ENCODE data around the gene FAM98B. TPM values are rescaled to one million over a fixed set of nuclear protein-coding genes. Genes with fewer than 3 reads are reported as not detected.

The FAM98B gene
- polyA plus RNA-seq = 4.7 to 22.2 TPM (median 9.7 TPM) in 3 replicates
- 3.8 TPM for polyA plus RNA-seq (2011; ENCODE audit: low read depth)
- 6.1 and 9.2 TPM in 2 replicates for polyA plus RNA-seq (2011; cell fraction: cytosol; rRNA removed)
- 5.6 and 7.3 TPM in 2 replicates for polyA plus RNA-seq (2011; cell fraction: nucleus; rRNA removed)
- polyA plus RNA-seq (2012; ENCODE audit: low replicate concordance) = 5.9 and 20.9 TPM in 2 replicates
- 1.1 to 8.3 TPM (median 2.5 TPM) in 3 replicates for polyA minus RNA-seq
- 2.1 TPM for polyA minus RNA-seq (2011; cell fraction: cytosol; rRNA and poly(A)+ RNA removed)
- 4.4 and 11.0 TPM in 2 replicates for polyA minus RNA-seq (2011; cell fraction: nucleus; rRNA and poly(A)+ RNA removed)

- Histone ChIP-seq H2AFZ (ENCODE audit: control insufficient read depth, low read length) (peak within 1 kb of the TSS; percentile 99), H3K9ac (ENCODE audit: control insufficient read depth, extremely low read depth, insufficient read depth, low read length) (peak within 1 kb of the TSS; percentile 98), H3K36me3 (ENCODE audit: control insufficient read depth in 2 of 2, extremely low read depth in 1 of 2, insufficient read depth in 2 of 2, low read length in 2 of 2) (peaks cover 1 to 6% of the 10 kb centered on the region in 2 experiments), H3K27me3 (ENCODE audit: control insufficient read depth, extremely low read depth, insufficient read depth, low read length) (no peaks in the 10 kb centered on the region), H3K9me3 (ENCODE audit: control insufficient read depth, low read depth, low read length) (no peaks in the 10 kb centered on the region), H3K9me1 (ENCODE audit: control insufficient read depth, extremely low read depth, insufficient read depth, low read length) (peaks cover 2% of the 10 kb centered on the region), H3K4me2 (ENCODE audit: control insufficient read depth, extremely low read depth, insufficient read depth, low read depth, low read length) (peak within 1 kb of the TSS; percentile 93), H4K20me1 (ENCODE audit: control insufficient read depth, extremely low read depth, insufficient read depth, low read length) (peaks cover 2% of the 10 kb centered on the region), H3K79me2 (ENCODE audit: control insufficient read depth, insufficient read depth, low read length) (peaks cover 50% of the 10 kb centered on the region), H3K4me1 (ENCODE audit: control insufficient read depth, extremely low read depth, insufficient read depth, low read length) (peaks cover 5% of the 10 kb centered on the region), H3K27ac (ENCODE audit: control insufficient read depth, insufficient read depth, low read length) (peak within 1 kb of the TSS; percentile 94), H3K4me3 (ENCODE audit: control insufficient read depth in 2 of 3, extremely low read depth in 1 of 3, insufficient read depth in 2 of 3, low read depth in 1 of 3, low read length in 3 of 3) (peak within 1 kb of the TSS; percentile 87 to 97 (median 96))
- dilution Hi-C loops (cut with MboI; ENCODE audit: extremely low pct_ligation_motif_present, low sequenced_read_pairs) = no loop called here
- TF ChIP-seq EZH2 (IDR thresholded peaks at IDR 0.05; ENCODE audit: low read length) (no peak), CTCF (optimal IDR thresholded peaks at IDR 0.05 in 1 of 3, IDR thresholded peaks at IDR 0.05 in 1 of 3, conservative IDR thresholded peaks at IDR 0.05 in 1 of 3; ENCODE audit: extremely low read depth in 1 of 3, insufficient read depth in 2 of 3, low read length in 3 of 3) (no peak)
- FAIRE-seq = no peak
- peak; percentile 32 for DNase-seq (ENCODE audit: low read depth, low spot score)
Measured at GRCh38 chr15:38453971-38454695, at the start of gene FAM98B. FAM98B (plus strand) TSS chr15:38454127; CDS start chr15:38454162, 35 bp downstream.

GRCh38 chr15:38406436-38406835 lies 47.5 kb upstream of the FAM98B start:
- no peak for DNase-seq (ENCODE audit: low read depth, low spot score)
- Histone ChIP-seq H3K9me3 (ENCODE audit: control insufficient read depth, low read depth, low read length) (no peaks in the 10 kb centered on the region), H2AFZ (ENCODE audit: control insufficient read depth, low read length) (no peak overlapping the region), H3K4me2 (ENCODE audit: control insufficient read depth, extremely low read depth, insufficient read depth, low read depth, low read length) (no peak overlapping the region), H3K27ac (ENCODE audit: control insufficient read depth, insufficient read depth, low read length) (no peak overlapping the region), H3K27me3 (ENCODE audit: control insufficient read depth, extremely low read depth, insufficient read depth, low read length) (peaks cover 14% of the 10 kb centered on the region), H3K9me1 (ENCODE audit: control insufficient read depth, extremely low read depth, insufficient read depth, low read length) (no peaks in the 10 kb centered on the region), H4K20me1 (ENCODE audit: control insufficient read depth, extremely low read depth, insufficient read depth, low read length) (no peaks in the 10 kb centered on the region), H3K9ac (ENCODE audit: control insufficient read depth, extremely low read depth, insufficient read depth, low read length) (no peak overlapping the region), H3K4me3 (ENCODE audit: control insufficient read depth in 2 of 3, extremely low read depth in 1 of 3, insufficient read depth in 2 of 3, low read depth in 1 of 3, low read length in 3 of 3) (no peak overlapping the region), H3K79me2 (ENCODE audit: control insufficient read depth, insufficient read depth, low read length) (no peaks in the 10 kb centered on the region), H3K4me1 (ENCODE audit: control insufficient read depth, extremely low read depth, insufficient read depth, low read length) (no peaks in the 10 kb centered on the region), H3K36me3 (ENCODE audit: control insufficient read depth in 2 of 2, extremely low read depth in 1 of 2, insufficient read depth in 2 of 2, low read length in 2 of 2) (no peaks in the 10 kb centered on the region)
- dilution Hi-C loops (cut with MboI; ENCODE audit: extremely low pct_ligation_motif_present, low sequenced_read_pairs) = no loop called here
- FAIRE-seq = no peak
- TF ChIP-seq EZH2 (IDR thresholded peaks at IDR 0.05; ENCODE audit: low read length) (no peak), CTCF (optimal IDR thresholded peaks at IDR 0.05 in 1 of 3, IDR thresholded peaks at IDR 0.05 in 1 of 3, conservative IDR thresholded peaks at IDR 0.05 in 1 of 3; ENCODE audit: extremely low read depth in 1 of 3, insufficient read depth in 2 of 3, low read length in 3 of 3) (no peak)
